ENCODE data around the gene TPT1. TPM values are rescaled to one million over a fixed set of nuclear protein-coding genes. Genes with fewer than 3 reads are reported as not detected.
A peak's percentile ranks its signal among the peaks of the same experiment; 100 is the strongest.

TPT1 gene
- total and polyA plus RNA-seq, 2 of the 13 experiments (the other 11 are each of a cell fraction or from before 2014, with no cell fraction given) = 2,953 to 3,594 TPM

DNA sequence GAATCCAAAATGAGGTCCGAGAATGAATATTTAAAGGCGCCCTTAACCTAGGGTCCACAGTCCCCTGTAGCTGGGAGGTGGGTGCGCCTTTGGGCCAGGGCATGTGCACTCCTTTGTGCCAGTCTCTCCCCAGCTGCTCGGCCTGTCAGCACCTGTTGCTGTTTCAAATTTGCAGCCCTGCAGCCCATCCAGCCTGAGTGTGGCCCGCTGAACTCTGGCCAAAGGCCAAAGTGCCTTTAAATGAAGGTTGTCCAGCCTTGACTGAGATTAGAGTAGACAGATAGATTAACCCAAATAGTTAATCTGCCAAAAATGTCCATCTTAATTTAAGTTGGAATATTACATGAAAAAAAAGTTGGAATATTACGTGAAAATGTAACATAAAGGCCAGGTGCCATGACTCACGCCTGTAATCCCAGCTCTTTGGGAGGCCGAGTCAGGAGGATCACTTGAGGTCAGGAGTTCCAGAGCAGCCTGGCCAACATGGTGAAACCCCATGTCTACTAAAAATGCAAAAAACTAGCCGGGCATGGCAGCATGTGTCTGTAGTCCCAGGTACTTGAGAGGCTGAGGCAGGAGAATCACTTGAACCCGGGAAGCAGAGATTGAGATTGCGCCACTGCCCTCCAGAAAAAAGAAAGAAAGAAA is 25.3 kb downstream of the TPT1 start (continued):
- TF ChIP-seq, protein P1, sequence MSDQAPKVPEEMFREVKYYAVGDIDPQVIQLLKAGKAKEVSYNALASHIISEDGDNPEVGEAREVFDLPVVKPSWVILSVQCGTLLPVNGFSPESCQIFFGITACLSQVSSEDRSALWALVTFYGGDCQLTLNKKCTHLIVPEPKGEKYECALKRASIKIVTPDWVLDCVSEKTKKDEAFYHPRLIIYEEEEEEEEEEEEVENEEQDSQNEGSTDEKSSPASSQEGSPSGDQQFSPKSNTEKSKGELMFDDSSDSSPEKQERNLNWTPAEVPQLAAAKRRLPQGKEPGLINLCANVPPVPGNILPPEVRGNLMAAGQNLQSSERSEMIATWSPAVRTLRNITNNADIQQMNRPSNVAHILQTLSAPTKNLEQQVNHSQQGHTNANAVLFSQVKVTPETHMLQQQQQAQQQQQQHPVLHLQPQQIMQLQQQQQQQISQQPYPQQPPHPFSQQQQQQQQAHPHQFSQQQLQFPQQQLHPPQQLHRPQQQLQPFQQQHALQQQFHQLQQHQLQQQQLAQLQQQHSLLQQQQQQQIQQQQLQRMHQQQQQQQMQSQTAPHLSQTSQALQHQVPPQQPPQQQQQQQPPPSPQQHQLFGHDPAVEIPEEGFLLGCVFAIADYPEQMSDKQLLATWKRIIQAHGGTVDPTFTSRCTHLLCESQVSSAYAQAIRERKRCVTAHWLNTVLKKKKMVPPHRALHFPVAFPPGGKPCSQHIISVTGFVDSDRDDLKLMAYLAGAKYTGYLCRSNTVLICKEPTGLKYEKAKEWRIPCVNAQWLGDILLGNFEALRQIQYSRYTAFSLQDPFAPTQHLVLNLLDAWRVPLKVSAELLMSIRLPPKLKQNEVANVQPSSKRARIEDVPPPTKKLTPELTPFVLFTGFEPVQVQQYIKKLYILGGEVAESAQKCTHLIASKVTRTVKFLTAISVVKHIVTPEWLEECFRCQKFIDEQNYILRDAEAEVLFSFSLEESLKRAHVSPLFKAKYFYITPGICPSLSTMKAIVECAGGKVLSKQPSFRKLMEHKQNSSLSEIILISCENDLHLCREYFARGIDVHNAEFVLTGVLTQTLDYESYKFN (CRISPR knock-in tag; conservative IDR thresholded peaks at IDR 0.05) = peak; percentile 2
- TF ChIP-seq, protein P2, sequence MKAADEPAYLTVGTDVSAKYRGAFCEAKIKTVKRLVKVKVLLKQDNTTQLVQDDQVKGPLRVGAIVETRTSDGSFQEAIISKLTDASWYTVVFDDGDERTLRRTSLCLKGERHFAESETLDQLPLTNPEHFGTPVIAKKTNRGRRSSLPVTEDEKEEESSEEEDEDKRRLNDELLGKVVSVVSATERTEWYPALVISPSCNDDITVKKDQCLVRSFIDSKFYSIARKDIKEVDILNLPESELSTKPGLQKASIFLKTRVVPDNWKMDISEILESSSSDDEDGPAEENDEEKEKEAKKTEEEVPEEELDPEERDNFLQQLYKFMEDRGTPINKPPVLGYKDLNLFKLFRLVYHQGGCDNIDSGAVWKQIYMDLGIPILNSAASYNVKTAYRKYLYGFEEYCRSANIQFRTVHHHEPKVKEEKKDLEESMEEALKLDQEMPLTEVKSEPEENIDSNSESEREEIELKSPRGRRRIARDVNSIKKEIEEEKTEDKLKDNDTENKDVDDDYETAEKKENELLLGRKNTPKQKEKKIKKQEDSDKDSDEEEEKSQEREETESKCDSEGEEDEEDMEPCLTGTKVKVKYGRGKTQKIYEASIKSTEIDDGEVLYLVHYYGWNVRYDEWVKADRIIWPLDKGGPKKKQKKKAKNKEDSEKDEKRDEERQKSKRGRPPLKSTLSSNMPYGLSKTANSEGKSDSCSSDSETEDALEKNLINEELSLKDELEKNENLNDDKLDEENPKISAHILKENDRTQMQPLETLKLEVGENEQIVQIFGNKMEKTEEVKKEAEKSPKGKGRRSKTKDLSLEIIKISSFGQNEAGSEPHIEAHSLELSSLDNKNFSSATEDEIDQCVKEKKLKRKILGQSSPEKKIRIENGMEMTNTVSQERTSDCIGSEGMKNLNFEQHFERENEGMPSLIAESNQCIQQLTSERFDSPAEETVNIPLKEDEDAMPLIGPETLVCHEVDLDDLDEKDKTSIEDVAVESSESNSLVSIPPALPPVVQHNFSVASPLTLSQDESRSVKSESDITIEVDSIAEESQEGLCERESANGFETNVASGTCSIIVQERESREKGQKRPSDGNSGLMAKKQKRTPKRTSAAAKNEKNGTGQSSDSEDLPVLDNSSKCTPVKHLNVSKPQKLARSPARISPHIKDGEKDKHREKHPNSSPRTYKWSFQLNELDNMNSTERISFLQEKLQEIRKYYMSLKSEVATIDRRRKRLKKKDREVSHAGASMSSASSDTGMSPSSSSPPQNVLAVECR (CRISPR knock-in tag; IDR thresholded peaks at IDR 0.05; ENCODE audit: borderline replicate concordance) = 0 out of 2 replicates have a peak, but pooled peaks have one; percentile 21
- TF ChIP-seq AKAP8 (CRISPR knock-in tag; IDR thresholded peaks at IDR 0.05) (no peak), YEATS4 (CRISPR knock-in tag; IDR thresholded peaks at IDR 0.05; ENCODE audit: borderline replicate concordance) (peak; percentile 32; the same call in 1 of the 2 replicates), ZNF749 (CRISPR knock-in tag; IDR thresholded peaks at IDR 0.05; ENCODE audit: borderline replicate concordance) (no peak), HNRNPK (IDR thresholded peaks at IDR 0.05; ENCODE audit: low read depth, low read length, poor library complexity, severe bottlenecking) (no peak), CBFB (CRISPR knock-in tag; IDR thresholded peaks at IDR 0.05) (no peak), SAP130 (CRISPR knock-in tag; IDR thresholded peaks at IDR 0.05; ENCODE audit: low read depth) (0 out of 2 replicates have a peak, but pooled peaks have one; percentile 17), MTF2 (CRISPR knock-in tag; IDR thresholded peaks at IDR 0.05; ENCODE audit: borderline replicate concordance) (no peak), NAIF1 (CRISPR knock-in tag; IDR thresholded peaks at IDR 0.05; ENCODE audit: borderline replicate concordance) (no peak), ZNF292 (CRISPR knock-in tag; IDR thresholded peaks at IDR 0.05; ENCODE audit: borderline replicate concordance, low read depth) (0 out of 2 replicates have a peak, but pooled peaks have one; percentile 49), KLF16 (CRISPR knock-in tag; IDR thresholded peaks at IDR 0.05) (no peak), SMAD3 (CRISPR knock-in tag; IDR thresholded peaks at IDR 0.05) (no peak), GTF3A (CRISPR knock-in tag; conservative IDR thresholded peaks at IDR 0.05) (no peak)
- TF ChIP-seq, protein P3, sequence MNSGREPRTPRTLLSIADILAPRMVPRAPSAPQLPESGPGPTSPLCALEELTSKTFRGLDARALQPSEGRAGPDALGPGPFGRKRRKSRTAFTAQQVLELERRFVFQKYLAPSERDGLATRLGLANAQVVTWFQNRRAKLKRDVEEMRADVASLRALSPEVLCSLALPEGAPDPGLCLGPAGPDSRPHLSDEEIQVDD (CRISPR knock-in tag; IDR thresholded peaks at IDR 0.05; ENCODE audit: borderline replicate concordance) = no peak
- TF ChIP-seq, protein P4, sequence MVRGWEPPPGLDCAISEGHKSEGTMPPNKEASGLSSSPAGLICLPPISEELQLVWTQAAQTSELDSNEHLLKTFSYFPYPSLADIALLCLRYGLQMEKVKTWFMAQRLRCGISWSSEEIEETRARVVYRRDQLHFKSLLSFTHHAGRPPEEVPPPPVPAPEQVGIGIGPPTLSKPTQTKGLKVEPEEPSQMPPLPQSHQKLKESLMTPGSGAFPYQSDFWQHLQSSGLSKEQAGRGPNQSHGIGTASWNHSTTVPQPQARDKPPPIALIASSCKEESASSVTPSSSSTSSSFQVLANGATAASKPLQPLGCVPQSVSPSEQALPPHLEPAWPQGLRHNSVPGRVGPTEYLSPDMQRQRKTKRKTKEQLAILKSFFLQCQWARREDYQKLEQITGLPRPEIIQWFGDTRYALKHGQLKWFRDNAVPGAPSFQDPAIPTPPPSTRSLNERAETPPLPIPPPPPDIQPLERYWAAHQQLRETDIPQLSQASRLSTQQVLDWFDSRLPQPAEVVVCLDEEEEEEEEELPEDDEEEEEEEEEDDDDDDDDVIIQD (CRISPR knock-in tag; IDR thresholded peaks at IDR 0.05; ENCODE audit: low read depth) = no peak
- TF ChIP-seq, protein P5, sequence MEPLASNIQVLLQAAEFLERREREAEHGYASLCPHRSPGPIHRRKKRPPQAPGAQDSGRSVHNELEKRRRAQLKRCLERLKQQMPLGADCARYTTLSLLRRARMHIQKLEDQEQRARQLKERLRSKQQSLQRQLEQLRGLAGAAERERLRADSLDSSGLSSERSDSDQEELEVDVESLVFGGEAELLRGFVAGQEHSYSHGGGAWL (CRISPR knock-in tag; IDR thresholded peaks at IDR 0.05) = no peak
- TF ChIP-seq, protein P6, sequence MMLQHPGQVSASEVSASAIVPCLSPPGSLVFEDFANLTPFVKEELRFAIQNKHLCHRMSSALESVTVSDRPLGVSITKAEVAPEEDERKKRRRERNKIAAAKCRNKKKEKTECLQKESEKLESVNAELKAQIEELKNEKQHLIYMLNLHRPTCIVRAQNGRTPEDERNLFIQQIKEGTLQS (CRISPR knock-in tag; IDR thresholded peaks at IDR 0.05) = no peak

Measured in HepG2 (cell line).